ENCODE results near the gene CPXM1.

CPXM1 gene

GRCh38 chr20:2756056-2756611 is 44.3 kb downstream of the CPXM1 start:
- Mint-ChIP-seq H3K27me3 (peaks cover 39% of the 10 kb centered on the region), H3K36me3 (ENCODE audit: low read depth) (no peaks in the 10 kb centered on the region), H3K27ac (no peak overlapping the region), H3K9me3 (no peaks in the 10 kb centered on the region), H3K4me1 (peaks cover 23% of the 10 kb centered on the region), H3K4me3 (no peak overlapping the region)
- ATAC-seq (no peak), DNase-seq (no peak)

GRCh38 chr20:2755451-2756055 is 44.9 kb downstream of the CPXM1 start:
- Mint-ChIP-seq H3K4me1 (peaks cover 29% of the 10 kb centered on the region), H3K4me3 (no peak overlapping the region), H3K36me3 (ENCODE audit: low read depth) (no peaks in the 10 kb centered on the region), H3K27me3 (peaks cover 45% of the 10 kb centered on the region), H3K9me3 (no peaks in the 10 kb centered on the region), H3K27ac (no peak overlapping the region)
- no peak for ATAC-seq
- DNase-seq = no peak

DNA sequence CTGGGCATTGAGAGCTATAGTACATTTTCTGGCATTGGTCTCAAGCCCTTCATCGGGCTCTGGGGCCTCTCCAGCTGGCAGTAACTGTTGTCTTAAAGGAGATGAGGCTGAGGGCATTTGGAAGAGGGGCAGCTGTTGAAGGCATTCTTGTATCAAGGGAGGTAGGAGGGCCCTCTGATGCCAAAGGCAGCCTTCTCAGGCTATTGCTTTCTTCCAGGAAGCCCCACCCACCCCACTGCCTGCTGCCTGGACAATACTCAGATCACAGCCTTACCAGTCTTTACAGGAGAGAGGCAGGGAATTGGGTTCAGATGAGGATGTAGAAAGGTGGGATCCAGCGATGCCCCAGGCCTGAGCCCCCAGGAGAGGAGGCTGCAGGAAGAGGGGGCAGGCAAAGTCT is 46.0 kb downstream of the CPXM1 start:
- H3K27me3 Mint-ChIP-seq = peaks cover 52% of the 10 kb centered on the region
- H3K9me3 Mint-ChIP-seq = no peaks in the 10 kb centered on the region
- DNase-seq (no peak), ATAC-seq (no peak)
- H3K36me3 Mint-ChIP-seq (ENCODE audit: low read depth) = no peaks in the 10 kb centered on the region
- no peak overlapping the region for H3K27ac Mint-ChIP-seq
- H3K4me1 Mint-ChIP-seq = peaks cover 29% of the 10 kb centered on the region
- H3K4me3 Mint-ChIP-seq = no peak overlapping the region

GRCh38 chr20:2753461-2754040 is 46.9 kb downstream of the CPXM1 start:
- H3K4me1 Mint-ChIP-seq = peaks cover 29% of the 10 kb centered on the region
- no peak overlapping the region for H3K27ac Mint-ChIP-seq
- DNase-seq = no peak
- ATAC-seq = peak; percentile 12
- H3K27me3 Mint-ChIP-seq = peaks cover 52% of the 10 kb centered on the region
- no peaks in the 10 kb centered on the region for H3K36me3 Mint-ChIP-seq (ENCODE audit: low read depth)
- H3K4me3 Mint-ChIP-seq = peak overlapping the region; percentile 64
- no peaks in the 10 kb centered on the region for H3K9me3 Mint-ChIP-seq

GRCh38 chr20:2752567-2753460 is 47.6 kb downstream of the CPXM1 start:
- peak; percentile 53 for DNase-seq
- Mint-ChIP-seq H3K9me3 (no peaks in the 10 kb centered on the region), H3K4me1 (peaks cover 33% of the 10 kb centered on the region)

GRCh38 chr20:2751878-2752566 is 48.4 kb downstream of the CPXM1 start:
- DNase-seq (peak; percentile 59), ATAC-seq (peak; percentile 18)
- H3K4me3 Mint-ChIP-seq = no peak overlapping the region
- peaks cover 46% of the 10 kb centered on the region for H3K27me3 Mint-ChIP-seq
- H3K27ac Mint-ChIP-seq = no peak overlapping the region
- no peaks in the 10 kb centered on the region for H3K36me3 Mint-ChIP-seq (ENCODE audit: low read depth)
- no peaks in the 10 kb centered on the region for H3K9me3 Mint-ChIP-seq
- peaks cover 38% of the 10 kb centered on the region for H3K4me1 Mint-ChIP-seq

More at GRCh38 chr20:2752567-2753460, 47.6 kb downstream of the CPXM1 start:
- H3K27ac Mint-ChIP-seq = no peak overlapping the region
- ATAC-seq = no peak
- H3K4me3 Mint-ChIP-seq = peak overlapping the region; percentile 64
- H3K36me3 Mint-ChIP-seq (ENCODE audit: low read depth) = no peaks in the 10 kb centered on the region
- H3K27me3 Mint-ChIP-seq = peaks cover 49% of the 10 kb centered on the region

DNA sequence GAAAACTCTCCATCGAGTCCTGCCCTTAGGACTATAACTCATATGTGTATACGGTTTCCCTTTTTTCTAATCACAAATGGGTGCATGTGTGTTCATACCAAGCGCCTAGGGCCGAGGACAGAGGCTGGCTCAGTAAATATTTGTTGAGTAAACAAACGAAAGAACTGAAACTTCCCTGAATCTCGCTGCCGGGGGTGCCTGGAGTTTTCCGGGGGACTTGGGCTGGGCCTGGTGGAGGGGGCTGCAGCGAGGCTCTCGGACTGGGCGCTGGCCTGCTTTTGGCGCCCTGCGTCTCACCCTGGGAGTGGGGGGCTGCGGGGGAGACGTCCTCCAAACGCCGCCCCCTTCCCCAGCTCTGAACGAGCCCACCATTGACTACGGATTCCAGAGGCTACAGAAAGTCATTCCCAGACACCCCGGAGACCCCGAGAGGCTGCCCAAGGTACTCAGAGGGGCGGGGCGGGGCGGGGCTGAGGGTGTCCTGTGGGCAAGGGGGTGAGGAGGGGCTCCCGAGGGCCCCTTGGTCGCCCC is 49.0 kb downstream of the CPXM1 start:
- Mint-ChIP-seq H3K36me3 (ENCODE audit: low read depth) (no peaks in the 10 kb centered on the region), H3K4me3 (peak overlapping the region; percentile 33), H3K27ac (no peak overlapping the region), H3K27me3 (peaks cover 41% of the 10 kb centered on the region), H3K9me3 (no peaks in the 10 kb centered on the region), H3K4me1 (peaks cover 38% of the 10 kb centered on the region)
- ATAC-seq (no peak), DNase-seq (no peak)

DNA sequence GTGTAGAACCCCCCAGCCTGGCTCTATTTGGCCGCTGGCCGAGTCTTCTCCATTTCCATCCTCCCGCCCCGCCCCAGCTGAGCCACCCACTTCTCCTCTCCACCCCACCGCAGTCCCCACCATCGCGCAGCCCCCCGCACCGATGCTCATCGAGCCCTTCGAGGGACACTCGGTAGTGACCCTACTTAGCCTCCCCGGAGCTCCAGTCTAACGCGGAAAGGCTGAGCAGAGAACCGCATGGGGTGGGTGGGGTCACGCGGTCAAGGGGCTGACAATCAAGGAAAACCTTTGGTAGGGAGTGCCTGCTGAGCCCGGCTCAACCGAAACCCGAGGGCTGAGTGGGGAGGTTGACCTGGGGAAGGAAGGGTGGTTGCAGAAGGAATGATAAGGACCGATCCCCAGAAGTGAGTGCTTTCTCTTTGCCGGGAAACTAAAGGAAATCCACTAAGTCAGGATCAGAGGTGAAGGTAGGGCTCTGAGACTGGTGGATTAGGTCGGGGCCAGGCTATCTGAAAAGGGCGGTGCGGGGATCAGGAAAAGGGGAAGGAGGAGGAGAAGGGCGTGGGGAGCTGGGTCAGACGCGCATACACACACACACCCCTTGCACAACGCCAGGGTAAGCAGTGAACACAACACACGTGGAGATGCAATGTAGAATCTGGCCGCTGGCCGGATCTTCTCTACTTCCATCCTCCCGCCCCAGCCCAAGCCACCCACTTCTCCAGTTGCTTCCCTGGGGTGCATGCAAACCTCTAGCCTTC is 49.8 kb downstream of the CPXM1 start:
- DNase-seq = no peak
- no peak for ATAC-seq
- no peaks in the 10 kb centered on the region for H3K36me3 Mint-ChIP-seq (ENCODE audit: low read depth)
- H3K4me1 Mint-ChIP-seq = peaks cover 38% of the 10 kb centered on the region
- no peak overlapping the region for H3K27ac Mint-ChIP-seq
- H3K9me3 Mint-ChIP-seq = no peaks in the 10 kb centered on the region
- peaks cover 35% of the 10 kb centered on the region for H3K27me3 Mint-ChIP-seq
- H3K4me3 Mint-ChIP-seq = peak overlapping the region; percentile 33

GRCh38 chr20:2749951-2750490 is 50.4 kb downstream of the CPXM1 start:
- H3K27me3 Mint-ChIP-seq = peaks cover 35% of the 10 kb centered on the region
- DNase-seq (no peak), ATAC-seq (no peak)
- H3K4me3 Mint-ChIP-seq = no peak overlapping the region
- H3K27ac Mint-ChIP-seq = no peak overlapping the region
- H3K9me3 Mint-ChIP-seq = no peaks in the 10 kb centered on the region
- H3K4me1 Mint-ChIP-seq = peaks cover 38% of the 10 kb centered on the region
- no peaks in the 10 kb centered on the region for H3K36me3 Mint-ChIP-seq (ENCODE audit: low read depth)

DNA sequence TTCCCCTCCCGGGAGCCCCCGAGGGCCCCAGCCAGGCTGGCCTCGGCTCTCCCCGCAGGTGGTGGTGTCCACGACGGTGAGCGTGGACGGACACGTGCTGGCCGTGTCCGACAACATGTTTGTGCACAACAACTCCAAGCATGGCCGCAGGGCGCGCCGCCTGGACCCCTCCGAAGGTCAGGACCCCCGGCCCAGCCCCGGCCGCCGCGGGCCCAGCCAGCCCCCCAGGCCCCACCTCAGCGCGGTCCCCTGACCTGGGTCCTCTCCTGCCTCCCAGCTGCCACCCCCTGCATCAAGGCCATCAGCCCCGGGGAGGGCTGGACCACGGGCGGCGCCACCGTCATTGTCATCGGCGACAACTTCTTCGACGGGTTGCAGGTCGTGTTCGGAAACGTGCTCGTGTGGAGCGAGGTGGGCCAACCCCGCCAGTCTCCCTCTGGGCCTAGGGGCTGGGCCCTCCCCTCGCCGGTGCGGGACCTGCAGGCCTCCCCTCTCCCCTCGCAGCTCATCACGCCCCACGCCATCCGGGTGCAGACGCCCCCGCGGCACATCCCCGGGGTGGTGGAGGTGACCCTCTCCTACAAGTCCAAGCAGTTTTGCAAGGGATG is 51.0 kb downstream of the CPXM1 start:
- Mint-ChIP-seq H3K27ac (no peak overlapping the region), H3K27me3 (peaks cover 32% of the 10 kb centered on the region), H3K9me3 (no peaks in the 10 kb centered on the region), H3K4me3 (no peak overlapping the region), H3K4me1 (peaks cover 37% of the 10 kb centered on the region), H3K36me3 (ENCODE audit: low read depth) (no peaks in the 10 kb centered on the region)
- no peak for ATAC-seq
- no peak for DNase-seq

DNA sequence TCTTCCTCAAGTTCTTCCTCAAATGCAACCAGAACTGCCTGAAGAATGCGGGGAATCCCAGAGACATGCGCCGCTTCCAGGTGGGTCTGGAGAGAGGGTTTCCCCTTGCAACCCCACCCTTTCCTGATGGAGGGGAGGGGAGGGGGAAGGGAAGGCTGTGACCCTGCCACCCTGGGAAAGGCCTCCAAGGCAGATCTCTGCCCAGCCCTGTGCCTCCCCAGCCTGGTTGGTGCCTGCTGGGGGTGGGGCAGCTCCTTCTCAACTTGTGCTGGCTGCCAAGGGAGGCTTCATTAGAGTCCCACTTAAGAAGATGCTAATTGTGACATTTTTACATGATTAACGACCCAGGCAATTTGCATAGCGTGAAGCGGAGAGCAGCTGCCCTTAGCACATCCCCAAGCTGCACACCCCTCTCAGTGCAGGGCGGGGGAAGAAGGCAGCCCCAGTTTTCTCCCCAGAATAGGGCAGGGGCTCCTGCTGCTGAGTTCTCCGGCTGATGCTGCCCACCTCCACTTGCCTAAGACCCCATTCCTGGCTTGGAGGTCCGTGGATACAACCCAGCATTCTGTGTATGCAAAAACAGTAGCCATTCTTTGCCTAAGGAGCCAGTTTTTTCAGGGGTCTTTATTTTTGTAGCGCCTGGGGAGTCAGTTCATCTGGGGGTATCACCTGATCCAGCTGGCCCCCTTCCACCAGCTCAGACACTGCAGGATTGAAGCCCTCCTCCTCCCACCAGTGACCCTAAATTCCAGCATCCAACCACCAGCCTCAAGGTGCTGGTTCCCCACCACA is 51.7 kb downstream of the CPXM1 start:
- Mint-ChIP-seq H3K9me3 (no peaks in the 10 kb centered on the region), H3K4me1 (peaks cover 30% of the 10 kb centered on the region), H3K4me3 (no peak overlapping the region), H3K27ac (no peak overlapping the region), H3K36me3 (ENCODE audit: low read depth) (no peaks in the 10 kb centered on the region), H3K27me3 (peaks cover 25% of the 10 kb centered on the region)
- ATAC-seq = no peak
- DNase-seq = no peak

DNA sequence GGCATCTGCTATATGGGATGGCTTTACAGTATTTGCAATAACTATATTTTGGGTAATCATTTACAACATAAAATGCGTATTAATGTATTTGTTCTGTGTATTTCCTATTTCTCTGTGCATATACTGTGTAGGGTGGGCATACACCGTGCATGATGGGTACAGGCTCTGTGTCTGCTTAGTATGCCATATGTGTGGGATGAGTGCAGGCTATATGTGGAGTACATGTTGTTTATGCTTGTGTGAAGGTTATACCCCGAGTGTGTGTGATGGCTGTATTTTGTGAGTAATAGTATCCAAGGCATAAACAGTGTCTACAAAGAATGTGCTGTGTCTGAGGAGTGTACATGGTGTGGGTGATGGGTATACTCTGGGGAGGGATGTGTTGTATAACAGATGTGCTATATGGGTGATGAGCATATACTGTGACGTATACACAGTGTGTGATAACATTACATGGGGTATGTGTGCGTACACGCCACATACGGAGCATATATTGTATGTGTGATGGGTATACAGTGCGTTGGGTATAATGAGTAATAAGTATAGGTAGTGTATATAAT is 52.7 kb downstream of the CPXM1 start:
- no peak overlapping the region for H3K4me3 Mint-ChIP-seq

More for the DNA sequence above, 52.7 kb downstream of the CPXM1 start:
- ATAC-seq = peak; percentile 17
- H3K27ac Mint-ChIP-seq = no peak overlapping the region
- DNase-seq = no peak
- H3K9me3 Mint-ChIP-seq = no peaks in the 10 kb centered on the region
- peaks cover 27% of the 10 kb centered on the region for H3K4me1 Mint-ChIP-seq
- peaks cover 19% of the 10 kb centered on the region for H3K27me3 Mint-ChIP-seq
- H3K36me3 Mint-ChIP-seq (ENCODE audit: low read depth) = no peaks in the 10 kb centered on the region
